GM21367 (cell line): ENCODE data around the gene PWWP2B.

Experiments used
- ATAC-seq: cut with Tn5 transposase; IDR thresholded peaks from one replicate; pipeline ENCODE4 v1.9.1; 2021; ENCODE audit not compliant: unreplicated experiment

PWWP2B gene

DNA sequence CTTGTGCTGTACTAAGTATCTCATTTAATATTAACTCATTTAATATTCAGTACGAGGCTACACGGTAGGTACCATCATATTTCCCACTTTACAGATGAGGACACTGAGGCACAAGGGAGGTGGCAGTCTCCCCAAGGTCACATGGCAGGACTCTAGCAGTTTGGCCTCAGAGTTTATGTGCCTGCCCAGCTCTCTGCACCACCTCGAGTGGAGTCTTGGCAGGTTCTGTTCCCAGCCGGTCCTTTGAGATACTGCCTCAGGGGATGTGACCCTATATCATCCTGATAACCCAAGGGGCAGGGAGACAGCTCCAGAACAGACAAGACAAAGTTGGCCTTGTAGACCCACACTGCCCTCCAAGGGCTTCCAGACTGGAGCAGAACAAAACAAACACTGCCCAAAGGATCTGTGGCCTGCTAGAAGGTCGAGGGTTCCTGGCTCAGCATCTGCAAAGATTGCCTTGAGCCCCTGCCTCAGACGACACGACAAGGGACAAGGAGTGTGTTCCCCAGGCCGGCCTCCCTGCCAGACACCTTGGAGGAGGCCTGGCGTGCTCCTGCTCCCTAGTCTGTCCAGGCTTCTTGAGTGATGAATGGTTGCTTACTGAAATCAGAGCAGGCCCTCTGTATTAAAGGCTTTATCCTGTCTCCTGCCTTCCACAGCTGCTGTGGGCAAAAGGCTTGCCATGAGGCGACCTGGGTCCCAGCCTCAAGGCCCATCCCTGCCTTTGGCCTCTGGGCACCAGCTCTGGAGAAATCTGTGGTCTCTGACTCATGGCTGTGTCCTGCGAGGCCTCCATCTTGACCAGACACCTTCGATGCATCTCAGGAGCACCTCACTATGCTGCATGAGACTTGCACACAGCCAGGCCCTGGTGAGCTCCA is 3.9 kb upstream of the PWWP2B start:
- no peak for ATAC-seq

DNA sequence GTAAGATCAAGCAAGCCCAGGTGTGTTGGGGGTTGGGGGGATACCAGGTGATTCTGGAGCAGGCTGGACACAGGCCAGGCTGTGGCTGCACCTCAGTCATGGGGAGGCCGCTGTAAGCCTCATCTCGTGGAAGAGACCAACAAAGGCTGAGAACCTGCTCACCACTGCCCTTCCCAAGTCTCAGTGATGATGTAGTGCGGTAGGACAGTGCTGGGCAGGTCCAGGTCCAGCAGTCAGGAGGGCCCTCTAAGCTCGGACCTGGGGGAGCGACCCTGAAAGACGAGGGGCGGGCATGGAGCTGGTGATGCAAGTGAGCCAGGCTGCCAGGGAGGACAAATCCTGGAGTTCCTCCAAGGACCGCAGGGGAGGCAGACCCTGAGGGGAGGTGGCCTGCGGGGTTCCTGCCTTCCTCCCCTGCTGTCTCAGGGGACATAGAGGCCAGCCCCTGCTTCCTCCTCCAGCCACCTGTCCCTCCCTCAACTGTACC is 3.3 kb upstream of the PWWP2B start:
- ATAC-seq, result no peak

GRCh38 chr10:132394201-132394811 is 2.7 kb upstream of the PWWP2B start:
- ATAC-seq, result no peak

GRCh38 chr10:132394936-132395703 is 1.9 kb upstream of the PWWP2B start:
- ATAC-seq, result no peak

GRCh38 chr10:132395704-132396493 is 1.1 kb upstream of the PWWP2B start:
- ATAC-seq, result peak; percentile 3

GRCh38 chr10:132396494-132397035 is 435 bp upstream of the PWWP2B start:
- ATAC-seq, result peak; percentile 36

- no peak for ATAC-seq
Measured at GRCh38 chr10:132397671-132398565, 918 bp downstream of the PWWP2B start.

- ATAC-seq, result no peak
Measured at GRCh38 chr10:132398566-132398991, 1.6 kb downstream of the PWWP2B start.

DNA sequence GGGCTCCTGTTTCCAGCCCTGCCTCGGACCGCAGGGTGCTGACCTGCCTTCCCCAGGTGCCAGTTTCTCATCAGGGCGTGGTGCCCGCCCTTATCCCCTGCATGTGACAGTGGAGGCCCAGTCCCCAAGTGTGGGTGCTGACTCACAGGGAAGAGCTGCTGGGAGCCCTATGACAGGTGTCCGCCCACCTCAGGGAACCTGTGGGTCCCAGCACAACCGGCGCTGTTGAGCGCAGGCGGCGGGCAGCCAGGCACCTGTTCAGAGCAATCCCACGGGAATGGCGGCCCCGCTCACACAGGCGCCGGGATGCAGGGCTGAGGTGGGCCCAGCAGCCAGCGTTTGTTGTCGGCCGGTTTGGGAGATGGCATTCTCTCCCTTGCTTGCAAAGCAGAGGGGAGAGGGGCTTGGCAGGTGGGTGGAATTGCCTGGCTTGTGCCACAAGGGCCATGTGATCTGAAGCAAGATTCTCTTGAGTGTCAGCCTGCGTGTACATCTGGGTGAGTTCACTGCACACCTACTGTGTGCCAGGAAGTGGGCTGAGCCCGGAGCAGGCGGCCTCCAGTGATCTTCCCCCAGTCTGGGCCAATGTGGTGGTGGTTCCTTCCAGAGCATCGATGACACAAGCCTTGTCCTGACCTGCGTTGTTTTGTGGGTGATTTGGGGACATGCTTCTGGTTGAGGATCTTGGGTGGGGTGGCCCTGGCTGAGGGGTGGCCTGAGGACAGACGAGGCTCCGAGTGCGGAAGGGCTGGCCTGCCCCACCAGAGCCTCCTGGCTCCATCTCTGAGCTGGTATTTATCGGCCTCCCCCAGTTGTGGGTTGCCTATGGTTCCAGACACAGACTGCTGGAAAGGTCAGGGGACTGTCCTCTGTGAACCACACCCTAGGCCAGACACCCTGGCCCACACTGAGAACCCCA is 2.4 kb downstream of the PWWP2B start:
- ATAC-seq, result no peak

DNA sequence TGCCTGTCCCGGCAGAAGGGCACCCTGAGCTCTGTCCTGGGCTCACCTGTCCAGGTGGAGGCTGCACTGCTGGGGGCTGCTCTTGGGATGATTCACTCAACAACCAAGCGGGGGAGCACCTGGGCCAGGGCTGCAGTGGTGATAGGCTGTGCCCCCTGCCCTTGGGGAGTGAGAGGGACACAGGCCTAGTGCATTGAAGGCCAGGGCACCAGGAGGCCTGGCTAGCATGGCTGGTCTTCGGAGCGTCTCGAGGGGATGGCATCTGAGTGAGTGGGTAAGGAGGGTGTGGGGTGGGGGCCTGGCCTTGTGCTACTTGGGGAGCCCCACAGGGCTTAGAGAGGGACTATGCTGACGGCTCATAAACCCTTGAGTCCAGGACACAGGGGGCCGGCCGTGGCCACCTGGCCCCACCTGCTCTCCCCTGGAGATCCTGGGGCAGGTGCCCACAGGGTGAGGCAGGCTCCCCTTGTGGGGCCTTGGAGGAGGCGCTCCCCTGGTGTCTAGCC is 3.1 kb downstream of the PWWP2B start:
- ATAC-seq, result no peak

GRCh38 chr10:132400547-132401151 is 3.6 kb downstream of the PWWP2B start:
- no peak for ATAC-seq

- no peak for ATAC-seq
Measured at GRCh38 chr10:132401401-132402118, 4.6 kb downstream of the PWWP2B start.

- ATAC-seq, result no peak
Measured at GRCh38 chr10:132402781-132403241, 5.8 kb downstream of the PWWP2B start.

DNA sequence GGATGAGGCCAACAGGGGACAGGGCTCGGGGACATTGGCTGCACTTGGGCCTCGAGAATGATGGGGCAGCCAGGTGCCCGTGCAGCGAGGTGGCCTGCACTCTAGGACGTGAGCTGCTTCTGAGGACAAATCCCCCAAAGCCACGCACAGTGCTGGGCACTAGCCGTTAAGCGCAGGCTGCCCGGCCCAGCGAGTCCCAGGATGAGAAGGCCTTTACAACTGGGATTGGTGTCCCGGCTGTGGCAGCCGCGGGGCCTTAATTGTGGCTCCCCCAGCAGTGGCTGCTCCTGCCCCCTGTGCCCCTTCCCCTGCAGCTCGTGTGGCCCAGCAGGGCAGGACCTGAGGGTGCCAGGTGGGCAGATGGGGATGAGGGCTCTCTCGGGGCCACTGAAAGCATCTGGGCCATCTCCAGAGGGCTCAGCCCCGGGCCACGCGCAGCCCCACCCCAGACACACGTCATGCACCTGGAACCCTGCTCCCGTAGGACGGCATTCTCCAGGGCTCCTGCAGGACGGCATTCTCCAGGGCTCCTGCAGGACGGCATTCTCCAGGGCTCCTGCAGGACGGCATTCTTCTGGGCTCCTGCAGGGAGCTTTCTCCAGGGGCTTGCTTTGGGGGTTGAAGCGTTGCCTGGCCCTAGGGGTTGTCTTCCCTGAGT is 6.6 kb downstream of the PWWP2B start:
- ATAC-seq, result no peak

GRCh38 chr10:132404169-132404880 is 7.3 kb downstream of the PWWP2B start:
- ATAC-seq, result no peak
